ENCODE results near the gene ATP2B1.

Gene ATP2B1

GRCh38 chr12:89669197-89669596, 39.4 kb downstream of the ATP2B1 start:
- H3K4me1 ChIP-seq (ENCODE audit: insufficient read depth, low read length, severe bottlenecking): peaks cover 37% of the 10 kb centered on the region
- H4K20me1 ChIP-seq (ENCODE audit: insufficient read depth, low read length): peaks cover 2% of the 10 kb centered on the region; the same call in 1 of the 2 replicates
- no peaks in the 10 kb centered on the region for H3K9me2 ChIP-seq (ENCODE audit: low read depth, low read length)
- H3K9ac ChIP-seq (ENCODE audit: low read length): no peak overlapping the region
- H3K79me2 ChIP-seq (ENCODE audit: insufficient read depth, low read length): peaks cover 100% of the 10 kb centered on the region
- peaks cover 51% of the 10 kb centered on the region for H3K36me3 ChIP-seq (ENCODE audit: insufficient read depth, low read length)
- no peak overlapping the region for H3K4me3 ChIP-seq (ENCODE audit: low read depth, low read length, poor library complexity, severe bottlenecking)
- no peaks in the 10 kb centered on the region for H3F3A ChIP-seq (ENCODE audit: insufficient read depth, low read length)
- H3K27ac ChIP-seq (ENCODE audit: low read depth, low read length, poor library complexity, severe bottlenecking): no peak overlapping the region
- TF ChIP-seq EZH2 (IDR thresholded peaks at IDR 0.05; ENCODE audit: borderline replicate concordance, low read length) (no peak), CTCF (IDR thresholded peaks at IDR 0.05; ENCODE audit: low read length) (no peak)
- H3K4me2 ChIP-seq (ENCODE audit: low read length): no peak overlapping the region
- H3K27me3 ChIP-seq (ENCODE audit: insufficient read depth, low read length): no peaks in the 10 kb centered on the region
- H3K9me3 ChIP-seq (ENCODE audit: low read length): no peaks in the 10 kb centered on the region
- H2AFZ ChIP-seq (ENCODE audit: low read length): no peak overlapping the region

GRCh38 chr12:89665556-89665955, 43.1 kb downstream of the ATP2B1 start:
- Histone ChIP-seq H2AFZ (ENCODE audit: low read length) (no peak overlapping the region), H3K9ac (ENCODE audit: low read length) (no peak overlapping the region), H3K4me2 (ENCODE audit: low read length) (no peak overlapping the region), H3K4me3 (ENCODE audit: low read depth, low read length, poor library complexity, severe bottlenecking) (no peak overlapping the region), H3K79me2 (ENCODE audit: insufficient read depth, low read length) (peaks cover 100% of the 10 kb centered on the region), H3K27ac (ENCODE audit: low read depth, low read length, poor library complexity, severe bottlenecking) (no peak overlapping the region), H3K36me3 (ENCODE audit: insufficient read depth, low read length) (peaks cover 59% of the 10 kb centered on the region), H3K4me1 (ENCODE audit: insufficient read depth, low read length, severe bottlenecking) (peaks cover 46% of the 10 kb centered on the region), H3F3A (ENCODE audit: insufficient read depth, low read length) (no peaks in the 10 kb centered on the region), H4K20me1 (ENCODE audit: insufficient read depth, low read length) (peaks cover 7% of the 10 kb centered on the region), H3K9me3 (ENCODE audit: low read length) (no peaks in the 10 kb centered on the region), H3K27me3 (ENCODE audit: insufficient read depth, low read length) (no peaks in the 10 kb centered on the region), H3K9me2 (ENCODE audit: low read depth, low read length) (no peaks in the 10 kb centered on the region)
- TF ChIP-seq CTCF (IDR thresholded peaks at IDR 0.05; ENCODE audit: low read length) (no peak), EZH2 (IDR thresholded peaks at IDR 0.05; ENCODE audit: borderline replicate concordance, low read length) (no peak)

- no peak overlapping the region for H3K4me2 ChIP-seq (ENCODE audit: low read length)
- TF ChIP-seq EZH2 (IDR thresholded peaks at IDR 0.05; ENCODE audit: borderline replicate concordance, low read length): no peak
- no peak for TF ChIP-seq CTCF (IDR thresholded peaks at IDR 0.05; ENCODE audit: low read length)
- H3K27ac ChIP-seq (ENCODE audit: low read depth, low read length, poor library complexity, severe bottlenecking): no peak overlapping the region
- peaks cover 46% of the 10 kb centered on the region for H3K4me1 ChIP-seq (ENCODE audit: insufficient read depth, low read length, severe bottlenecking)
- peaks cover 8% of the 10 kb centered on the region for H4K20me1 ChIP-seq (ENCODE audit: insufficient read depth, low read length)
- H3K36me3 ChIP-seq (ENCODE audit: insufficient read depth, low read length): peaks cover 59% of the 10 kb centered on the region
- H3F3A ChIP-seq (ENCODE audit: insufficient read depth, low read length): no peaks in the 10 kb centered on the region
- H2AFZ ChIP-seq (ENCODE audit: low read length): no peak overlapping the region
- H3K9me2 ChIP-seq (ENCODE audit: low read depth, low read length): no peaks in the 10 kb centered on the region
- no peak overlapping the region for H3K4me3 ChIP-seq (ENCODE audit: low read depth, low read length, poor library complexity, severe bottlenecking)
- H3K9me3 ChIP-seq (ENCODE audit: low read length): no peaks in the 10 kb centered on the region
- H3K9ac ChIP-seq (ENCODE audit: low read length): no peak overlapping the region
- peaks cover 99% of the 10 kb centered on the region for H3K79me2 ChIP-seq (ENCODE audit: insufficient read depth, low read length)
- H3K27me3 ChIP-seq (ENCODE audit: insufficient read depth, low read length): no peaks in the 10 kb centered on the region
These were observed 44.2 kb downstream of the ATP2B1 start for GRCh38 chr12:89664441-89664840.

All from OCI-LY1 (cell line).